CD4-positive, alpha-beta T cell treated with Interleukin-15 for 1 hour (primary cell): ENCODE results near the gene NSMCE1.

Source experiments
- DNase-seq: peaks from one replicate; pipeline ENCODE4 v3.0.0-alpha.2; 2020

NSMCE1 gene

GRCh38 chr16:27226976-27227705, 41.4 kb downstream of the NSMCE1 start:
- no peak for DNase-seq

- no peak for DNase-seq
Observed at GRCh38 chr16:27226476-27226875, 42.1 kb downstream of the NSMCE1 start.

GRCh38 chr16:27225536-27226360, 42.8 kb downstream of the NSMCE1 start:
- DNase-seq = no peak

GRCh38 chr16:27224741-27225300, 43.8 kb downstream of the NSMCE1 start:
- no peak for DNase-seq

GRCh38 chr16:27224271-27224737, 44.3 kb downstream of the NSMCE1 start:
- no peak for DNase-seq

- no peak for DNase-seq
Observed at GRCh38 chr16:27223701-27224100, 44.9 kb downstream of the NSMCE1 start.

- DNase-seq = no peak
Observed at GRCh38 chr16:27223226-27223610, 45.4 kb downstream of the NSMCE1 start.

GRCh38 chr16:27222249-27223225, 46.0 kb downstream of the NSMCE1 start:
- DNase-seq = no peak

GRCh38 chr16:27221576-27222248, 46.9 kb downstream of the NSMCE1 start:
- no peak for DNase-seq

GRCh38 chr16:27220991-27221390, 47.6 kb downstream of the NSMCE1 start:
- no peak for DNase-seq

- no peak for DNase-seq
Observed at GRCh38 chr16:27220527-27220926, 48.0 kb downstream of the NSMCE1 start.

GRCh38 chr16:27220120-27220519, 48.5 kb downstream of the NSMCE1 start:
- DNase-seq = no peak

GRCh38 chr16:27219161-27219560, 49.4 kb downstream of the NSMCE1 start:
- no peak for DNase-seq

- DNase-seq = no peak
Observed at GRCh38 chr16:27218756-27219155, 49.8 kb downstream of the NSMCE1 start.

- DNase-seq = no peak
Observed at GRCh38 chr16:27217256-27217655, 51.3 kb downstream of the NSMCE1 start.

- DNase-seq = no peak
Observed at GRCh38 chr16:27216297-27216885, 52.2 kb downstream of the NSMCE1 start.

GRCh38 chr16:27215660-27216059, 52.9 kb downstream of the NSMCE1 start:
- no peak for DNase-seq

GRCh38 chr16:27214084-27214961, 54.2 kb downstream of the NSMCE1 start:
- DNase-seq = no peak

- no peak for DNase-seq
Observed at GRCh38 chr16:27211026-27211425, 57.5 kb downstream of the NSMCE1 start.

- no peak for DNase-seq
Observed at GRCh38 chr16:27210174-27210573, 58.4 kb downstream of the NSMCE1 start.

- DNase-seq = no peak
Observed at GRCh38 chr16:27209591-27209990, 59.0 kb downstream of the NSMCE1 start.
